GM18505 (cell line): ENCODE measurements around the gene CALB2.
"Not testable (repeated sequence)": the region's sequence is repeated elsewhere in the genome, so short reads cannot be mapped to it uniquely, and the experiment has no call there.

ENCODE experiments used
- ATAC-seq: cut with Tn5 transposase; IDR thresholded peaks from one replicate; pipeline ENCODE4 v1.9.1; 2021; ENCODE audit not compliant: unreplicated experiment
- POLR2A ChIP-seq: IDR thresholded peaks from 4 replicates; pipeline ENCODE4 v1.6.1; 2011; ENCODE audit warnings: borderline replicate concordance; ENCODE audit not compliant: insufficient read depth, insufficient read length; ENCODE audit errors: extremely low read depth

CALB2 gene, protein sequence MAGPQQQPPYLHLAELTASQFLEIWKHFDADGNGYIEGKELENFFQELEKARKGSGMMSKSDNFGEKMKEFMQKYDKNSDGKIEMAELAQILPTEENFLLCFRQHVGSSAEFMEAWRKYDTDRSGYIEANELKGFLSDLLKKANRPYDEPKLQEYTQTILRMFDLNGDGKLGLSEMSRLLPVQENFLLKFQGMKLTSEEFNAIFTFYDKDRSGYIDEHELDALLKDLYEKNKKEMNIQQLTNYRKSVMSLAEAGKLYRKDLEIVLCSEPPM

DNA sequence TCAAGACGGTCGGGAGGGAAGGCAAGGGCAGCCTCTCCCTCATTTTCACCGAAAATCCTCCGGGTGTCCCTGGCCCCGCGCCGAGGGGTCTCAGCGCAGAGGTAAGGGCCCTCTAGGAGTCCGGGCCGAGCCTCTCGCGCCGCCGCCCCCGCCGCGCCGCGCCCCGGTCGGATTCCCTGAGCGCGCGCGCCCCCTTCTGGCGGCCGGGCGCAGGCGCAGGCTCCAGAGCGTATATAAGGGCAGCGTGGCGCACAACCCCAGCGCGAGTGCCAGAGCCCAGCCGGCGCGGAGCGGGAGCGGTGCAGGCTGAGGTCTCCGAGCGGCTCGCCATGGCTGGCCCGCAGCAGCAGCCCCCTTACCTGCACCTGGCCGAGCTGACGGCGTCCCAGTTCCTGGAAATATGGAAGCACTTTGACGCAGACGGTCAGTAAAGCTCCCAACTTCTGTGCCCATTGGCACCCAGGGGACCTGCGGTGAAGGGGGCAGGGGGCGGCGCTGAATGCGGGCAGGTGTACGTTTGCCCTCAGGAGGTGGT, at the start of gene CALB2:
TSS of gene CALB2 (plus strand) at position 260 of the 535 bp plus-strand sequence. CDS start at position 330, 70 bp downstream.
- ATAC-seq, result peak; percentile 87

DNA sequence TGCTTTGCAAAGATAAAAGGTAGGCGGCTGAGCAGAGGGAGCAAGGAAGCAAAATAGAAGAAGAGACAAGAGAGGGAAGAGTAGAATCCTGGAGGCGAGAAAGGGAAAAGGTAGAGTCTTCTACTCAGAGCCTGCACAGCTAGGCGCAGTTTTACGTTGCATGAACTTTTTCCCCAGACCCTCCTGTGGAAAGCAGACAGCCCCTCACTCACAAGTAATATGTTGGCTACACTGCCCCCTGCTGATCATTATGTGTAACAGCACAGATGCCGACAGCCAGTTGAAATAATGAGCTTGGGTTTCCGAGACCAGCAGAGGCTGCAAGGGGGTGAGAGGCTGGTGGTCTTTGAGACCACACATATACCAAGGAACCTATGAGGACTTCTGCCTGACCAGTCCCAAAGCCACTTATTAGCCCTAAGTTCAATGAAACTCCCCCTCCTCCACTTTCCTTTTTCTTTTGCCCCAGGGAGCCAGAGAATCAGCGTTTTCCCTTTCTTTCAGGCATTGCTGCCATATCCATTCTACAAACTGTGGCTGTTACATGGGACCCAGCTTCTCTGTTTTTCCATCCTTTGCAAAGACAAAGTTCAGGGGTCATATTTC, 46.9 kb upstream of the CALB2 start:
- ATAC-seq, result no peak
- no peak for TF ChIP-seq POLR2A

More for the DNA sequence above, at the start of gene CALB2:
- TF ChIP-seq POLR2A, result no peak

DNA sequence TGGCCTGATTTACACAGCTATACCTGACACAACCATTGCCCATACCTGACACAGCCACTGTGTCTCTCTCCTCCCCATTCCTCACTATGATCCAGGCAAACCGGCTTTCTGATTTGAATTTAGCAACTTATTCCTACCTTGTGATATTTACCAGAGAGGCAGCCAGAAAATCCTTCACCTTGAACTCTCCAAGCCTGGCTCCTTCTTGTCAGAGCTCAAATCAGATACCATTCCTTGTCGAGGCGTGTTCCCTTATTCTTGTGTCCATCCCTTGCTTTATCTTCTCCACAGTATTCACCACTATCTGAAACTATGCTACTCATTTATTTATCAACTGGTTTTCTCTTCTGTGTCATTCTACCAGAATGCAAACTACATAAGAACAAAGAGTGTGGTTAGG, 44.9 kb upstream of the CALB2 start:
- not testable (repeated sequence) for ATAC-seq

DNA sequence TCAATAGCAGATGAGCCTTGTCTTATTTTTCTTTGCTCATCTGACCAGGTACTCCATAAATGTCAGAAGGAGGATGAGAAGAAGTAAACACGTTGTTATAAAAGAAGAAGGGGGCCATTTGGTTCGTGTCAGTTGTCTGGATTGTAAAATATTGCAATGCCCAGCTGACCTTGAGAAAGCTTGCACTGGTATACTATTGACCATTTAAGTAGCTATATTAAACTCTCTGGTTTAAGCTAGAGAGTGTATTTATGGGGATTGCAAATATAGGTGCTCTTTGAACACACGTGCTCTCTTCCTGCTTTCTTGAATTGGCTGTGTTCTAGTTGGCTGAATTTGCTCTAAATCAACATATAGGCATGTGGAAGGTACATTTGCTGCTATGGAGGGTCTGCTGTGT, 43.3 kb upstream of the CALB2 start:
- no peak for TF ChIP-seq POLR2A
- ATAC-seq, result no peak

DNA sequence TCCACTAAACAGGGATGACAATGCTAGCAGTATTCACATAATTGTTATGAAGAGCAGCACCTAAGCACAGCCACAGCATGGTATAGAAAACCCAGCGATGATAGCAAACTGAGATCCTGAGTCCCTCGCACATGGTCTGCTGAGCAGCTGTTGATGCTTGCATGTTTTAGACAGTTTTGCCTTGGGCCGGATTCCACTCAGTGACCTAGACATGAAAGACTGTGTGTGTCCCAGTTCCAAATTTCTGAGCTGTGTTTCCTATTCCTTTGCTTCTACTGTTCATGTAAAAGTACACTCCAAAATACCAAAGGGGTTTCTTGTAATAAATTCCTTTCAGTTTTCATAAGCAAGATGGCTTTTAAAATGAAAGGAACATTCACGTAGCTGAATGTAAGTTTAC, 38.5 kb upstream of the CALB2 start:
- TF ChIP-seq POLR2A, result no peak
- ATAC-seq, result no peak

DNA sequence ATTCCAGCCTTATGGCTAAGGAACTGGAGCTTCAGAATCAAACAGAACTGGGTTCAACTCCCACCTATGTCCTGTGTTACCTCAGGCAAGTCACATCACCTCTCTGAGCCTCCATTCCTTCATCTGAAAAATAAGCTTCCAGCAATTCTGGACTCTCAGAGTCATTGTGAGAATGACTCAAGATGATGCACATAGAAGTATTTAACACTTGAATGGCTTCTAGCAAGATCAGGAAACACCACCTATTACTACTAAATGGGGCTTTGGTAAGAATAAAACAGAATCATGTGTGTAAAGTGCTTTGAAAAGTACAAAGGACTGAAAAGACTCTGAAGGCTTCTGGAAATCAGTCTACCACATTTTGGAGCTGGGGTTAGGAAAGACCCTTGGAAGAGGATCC, 30.8 kb upstream of the CALB2 start:
- no peak for ATAC-seq
- no peak for TF ChIP-seq POLR2A

DNA sequence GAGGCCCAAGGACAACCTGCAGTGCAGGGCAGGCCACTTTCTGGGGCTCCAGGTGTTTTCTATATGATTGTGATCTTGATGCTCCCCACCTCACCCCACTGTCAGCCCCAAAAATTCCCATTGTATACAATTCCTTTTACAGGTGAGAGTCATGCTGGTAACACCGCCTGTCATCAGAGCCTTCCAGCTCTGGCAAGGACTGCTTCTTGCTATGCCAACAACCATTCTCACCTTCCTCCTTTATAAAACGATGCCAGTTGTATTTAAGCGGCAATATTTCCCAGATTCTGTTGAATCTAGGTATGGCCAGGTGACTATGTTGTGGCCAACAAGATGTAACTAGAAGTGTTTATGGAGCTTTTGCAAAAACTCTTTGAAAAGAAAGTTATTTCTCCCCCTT, 30.4 kb upstream of the CALB2 start:
- TF ChIP-seq POLR2A, result no peak
- ATAC-seq, result no peak

DNA sequence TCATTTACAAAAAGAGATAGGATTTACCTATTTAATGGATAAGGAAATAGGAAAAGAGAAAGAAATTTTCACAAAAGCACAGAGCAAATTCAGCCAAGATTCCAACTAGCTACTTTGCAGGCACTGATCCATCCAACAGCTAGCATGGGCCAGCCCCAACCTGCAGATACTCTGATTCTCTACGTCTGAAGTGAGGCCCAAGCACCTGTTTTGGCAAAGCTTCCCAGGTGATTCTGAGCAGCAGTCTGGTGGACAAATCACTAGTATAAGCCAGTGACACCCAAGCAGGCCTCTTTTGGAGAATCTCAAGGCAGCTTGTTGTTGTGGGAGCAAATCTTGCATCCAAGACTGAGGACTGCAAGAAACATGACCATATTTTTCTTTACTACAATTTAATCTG, 20.9 kb upstream of the CALB2 start:
- ATAC-seq, result no peak

DNA sequence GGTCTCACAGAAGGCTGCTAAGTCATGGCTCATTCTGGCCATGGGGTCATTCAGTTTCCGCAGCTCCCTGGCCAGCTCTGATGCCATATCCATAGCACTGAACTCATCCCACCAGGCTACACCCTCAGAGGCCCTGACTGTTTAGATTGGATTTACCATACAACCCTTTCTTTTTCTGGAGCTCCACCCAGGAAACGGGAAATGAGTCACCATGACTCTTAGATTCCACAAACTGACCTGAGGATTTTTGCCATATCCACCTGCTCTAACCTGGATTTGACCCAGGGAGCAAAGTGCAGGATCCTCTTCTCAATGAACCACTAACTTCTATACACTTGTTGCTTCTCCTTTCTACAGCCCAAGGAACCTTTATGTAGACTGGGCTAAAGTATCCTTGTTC, 20.3 kb upstream of the CALB2 start:
- no peak for TF ChIP-seq POLR2A
- ATAC-seq, result no peak

More for the DNA sequence above, 20.9 kb upstream of the CALB2 start:
- TF ChIP-seq POLR2A, result no peak

DNA sequence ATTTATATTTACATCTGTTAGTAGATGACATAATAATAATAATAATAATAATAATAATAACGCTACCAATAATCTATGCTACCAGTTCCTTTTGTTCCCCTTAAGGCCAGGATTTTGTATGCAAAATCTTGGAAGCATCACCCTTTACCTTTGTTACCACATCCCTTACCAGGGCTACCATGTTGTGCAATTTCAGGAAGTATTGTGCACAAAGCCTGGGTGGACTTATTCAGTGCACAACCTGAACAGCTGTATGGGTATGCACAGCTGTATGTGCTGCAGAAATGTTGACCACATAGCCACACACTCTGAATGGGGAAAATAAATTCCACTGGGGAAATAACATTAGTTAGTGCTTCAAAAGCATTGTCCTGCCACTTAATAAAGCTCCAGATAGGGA, 19.9 kb upstream of the CALB2 start:
- no peak for ATAC-seq
- no peak for TF ChIP-seq POLR2A

DNA sequence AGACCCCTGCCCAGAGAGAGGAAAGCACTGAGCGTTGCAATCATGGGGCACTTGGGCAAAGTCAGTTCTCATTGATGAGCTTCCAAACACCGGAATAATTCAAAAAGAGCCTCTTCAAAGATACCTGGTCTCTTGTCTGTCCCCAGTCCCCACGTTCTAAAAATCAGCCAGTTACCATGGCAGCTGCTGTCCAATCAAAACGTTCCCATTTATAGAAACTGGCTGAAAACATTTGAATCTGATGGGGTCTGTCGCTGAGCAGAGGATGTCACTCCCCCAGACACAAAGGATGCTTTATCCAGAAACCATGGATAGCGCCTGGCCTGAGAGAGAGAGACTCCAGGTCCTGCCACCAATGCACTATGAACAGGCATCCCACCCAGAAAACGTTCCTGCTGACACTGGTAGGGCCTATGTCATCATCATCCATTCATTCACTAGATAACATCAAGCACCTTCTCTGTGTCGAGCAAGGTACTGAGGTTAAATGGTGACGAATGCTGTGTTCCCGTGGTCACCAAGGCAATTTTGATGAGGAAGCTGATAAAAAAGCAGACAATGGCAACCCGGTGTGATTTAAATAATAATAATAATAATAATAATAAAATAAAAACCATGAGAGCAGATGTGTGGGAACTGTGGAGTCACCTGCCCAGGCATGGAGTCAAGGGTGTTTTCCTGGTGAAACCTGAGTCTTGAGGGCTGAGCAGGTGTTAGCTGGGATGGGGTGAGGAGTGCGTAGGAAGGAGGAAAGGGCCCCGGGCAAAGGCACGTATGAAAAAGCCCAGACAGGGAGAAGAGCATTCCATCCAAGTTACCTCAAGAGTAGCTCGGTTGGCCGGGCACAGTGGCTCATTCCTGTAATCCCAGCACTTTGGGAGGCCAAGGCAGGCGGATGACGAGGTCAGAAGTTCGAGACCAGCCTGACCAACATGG, 19.0 kb upstream of the CALB2 start:
- no peak for TF ChIP-seq POLR2A
- ATAC-seq, result no peak

DNA sequence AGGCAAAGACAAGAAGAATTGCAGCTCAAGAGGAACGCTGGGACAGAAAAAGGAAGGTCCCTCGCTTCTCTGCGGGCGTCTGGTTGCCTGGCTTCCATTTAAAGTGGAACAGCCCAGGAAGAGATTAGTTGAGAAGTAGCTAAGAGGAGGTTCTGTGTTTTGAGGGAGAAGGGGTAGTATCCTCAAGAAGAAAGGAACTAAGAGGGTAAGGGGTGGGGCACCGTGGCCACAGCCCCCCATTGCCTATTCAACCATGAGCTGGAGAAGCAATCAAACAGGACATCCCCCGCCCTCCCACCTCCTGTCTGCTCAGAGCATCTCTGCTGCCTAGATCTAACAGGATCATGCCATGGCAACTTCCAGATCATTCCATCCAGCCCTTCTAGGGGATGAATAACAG, 18.1 kb upstream of the CALB2 start:
- TF ChIP-seq POLR2A, result no peak
- no peak for ATAC-seq

DNA sequence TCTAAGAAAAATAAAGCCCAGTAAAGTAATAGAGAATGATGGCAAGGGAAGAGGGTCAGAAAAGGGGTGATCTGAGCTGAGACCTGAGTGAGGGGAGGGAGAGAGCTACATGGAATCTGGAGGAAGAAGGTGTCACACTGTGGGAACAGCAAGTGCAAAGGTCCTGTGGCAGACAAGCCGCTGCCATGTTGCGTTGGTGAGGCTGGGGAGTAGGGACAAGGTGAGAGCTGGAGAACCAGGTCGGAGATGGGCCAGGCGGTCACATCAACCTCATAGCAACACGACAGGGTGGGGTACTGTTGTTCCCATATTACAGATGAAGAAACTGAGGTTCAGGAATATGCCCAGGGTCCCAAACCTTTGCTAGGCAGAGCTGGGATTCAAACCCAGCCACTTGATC, 16.6 kb upstream of the CALB2 start:
- no peak for TF ChIP-seq POLR2A
- no peak for ATAC-seq
